GM12878 (cell line): ENCODE measurements around the gene MBOAT2.

Experiments used
- NR2C1 ChIP-seq: fragments of 450-650 bp; IDR thresholded peaks from 2 replicates; pipeline ENCODE4 v1.6.1; 2017; ENCODE audit warnings: antibody characterized with exemption, mild to moderate bottlenecking, moderate library complexity
- NR2C2 ChIP-seq: IDR thresholded peaks from 2 replicates; pipeline ENCODE4 v1.6.1; 2011; ENCODE audit warnings: borderline replicate concordance, low read depth; ENCODE audit not compliant: control insufficient read depth, insufficient read length
- NRF1 ChIP-seq: conservative IDR thresholded peaks from 2 replicates; pipeline ENCODE4 v1.6.1; 2011; ENCODE audit warnings: mild to moderate bottlenecking, low read depth, low read length, improper control_type of control experiment
- POLR2A ChIP-seq: IDR thresholded peaks from 2 replicates; pipeline ENCODE4 v1.6.1; 2011; ENCODE audit warnings: low read depth, mild to moderate bottlenecking, low read length
- REST ChIP-seq: IDR thresholded peaks from 2 replicates; pipeline ENCODE4 v1.6.1; 2012; ENCODE audit warnings: mild to moderate bottlenecking, low read depth, low read length
- TAF1 ChIP-seq: IDR thresholded peaks from 2 replicates; pipeline ENCODE4 v1.6.1; 2011; ENCODE audit warnings: mild to moderate bottlenecking, low read depth, low read length, borderline replicate concordance

- TF ChIP-seq POLR2A (no peak), NR2C2 (no peak), NR2C1 (no peak), TAF1 (no peak), NRF1 (no peak), REST (no peak)
Observed at GRCh38 chr2:8984855-8985254, 18.6 kb downstream of the MBOAT2 start.
